ENCODE results near the gene MGST3.
"Not testable (repeated sequence)": the region's sequence is repeated elsewhere in the genome, so short reads cannot be mapped to it uniquely, and the experiment has no call there.

The MGST3 gene

DNA sequence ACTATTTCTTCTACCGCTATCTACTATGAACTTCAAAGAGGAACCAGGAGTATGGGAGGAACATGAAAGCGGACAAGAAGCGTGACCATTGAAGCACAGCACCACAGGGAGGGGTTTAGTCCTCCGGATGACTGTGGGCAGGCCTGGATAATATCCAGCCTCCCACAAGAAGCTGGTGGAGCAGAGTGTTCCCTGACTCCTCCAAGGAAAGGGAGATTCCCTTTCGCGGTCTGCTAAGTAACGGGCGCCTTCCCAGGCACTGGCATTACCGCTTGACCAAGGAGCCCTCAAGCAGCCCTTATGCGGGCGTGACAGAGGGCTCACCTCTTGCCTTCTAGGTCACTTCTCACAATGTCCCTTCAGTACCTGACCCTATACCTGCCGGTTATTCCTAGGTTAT, 24.4 kb upstream of the MGST3 start:
- H3K36me3 ChIP-seq (ENCODE audit: control insufficient read depth, low read depth, low read length); H3K9ac ChIP-seq (ENCODE audit: low read length); H3K27me3 ChIP-seq (ENCODE audit: control insufficient read depth, insufficient read depth, low read length); H3K9me3 ChIP-seq (ENCODE audit: control insufficient read depth, low read depth, low read length); H3K27ac ChIP-seq (ENCODE audit: low read length); H3K4me1 ChIP-seq (ENCODE audit: control insufficient read depth, low read depth, low read length); H3K4me3 ChIP-seq (ENCODE audit: low read length): not testable (repeated sequence)

DNA sequence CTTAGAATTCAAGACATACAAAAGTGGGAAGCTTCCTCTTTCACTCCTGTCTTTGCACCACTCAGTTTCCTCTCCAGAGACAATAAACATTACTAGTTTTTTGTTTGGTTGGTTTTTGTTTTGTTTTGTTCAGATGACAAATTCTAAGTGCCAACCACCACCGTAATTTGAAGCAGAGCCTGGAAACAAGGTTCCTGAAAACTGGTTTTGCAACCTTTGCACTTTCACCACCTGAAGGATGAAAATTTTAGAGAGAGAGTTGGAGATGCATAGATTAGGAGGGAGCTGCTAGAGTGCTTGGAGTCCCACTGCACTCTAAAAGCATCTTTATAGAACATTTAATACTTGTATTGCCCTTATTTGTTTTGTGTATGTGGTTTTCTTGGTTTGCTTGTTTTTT, 20.2 kb upstream of the MGST3 start:
- peaks cover 4% of the 10 kb centered on the region for H3K9me3 ChIP-seq (ENCODE audit: control insufficient read depth, low read depth, low read length)
- H3K27ac ChIP-seq (ENCODE audit: low read length), result no peak overlapping the region
- no peaks in the 10 kb centered on the region for H3K4me1 ChIP-seq (ENCODE audit: control insufficient read depth, low read depth, low read length)
- no peak overlapping the region for H3K9ac ChIP-seq (ENCODE audit: low read length)
- H3K4me3 ChIP-seq (ENCODE audit: low read length), result no peak overlapping the region
- no peaks in the 10 kb centered on the region for H3K27me3 ChIP-seq (ENCODE audit: control insufficient read depth, insufficient read depth, low read length)
- no peaks in the 10 kb centered on the region for H3K36me3 ChIP-seq (ENCODE audit: control insufficient read depth, low read depth, low read length)

- H3K9ac ChIP-seq (ENCODE audit: low read length), result no peak overlapping the region
- H3K27me3 ChIP-seq (ENCODE audit: control insufficient read depth, insufficient read depth, low read length), result no peaks in the 10 kb centered on the region
- H3K36me3 ChIP-seq (ENCODE audit: control insufficient read depth, low read depth, low read length), result no peaks in the 10 kb centered on the region
- H3K4me1 ChIP-seq (ENCODE audit: control insufficient read depth, low read depth, low read length), result peaks cover 10% of the 10 kb centered on the region
- no peak overlapping the region for H3K27ac ChIP-seq (ENCODE audit: low read length)
- no peak overlapping the region for H3K4me3 ChIP-seq (ENCODE audit: low read length)
- H3K9me3 ChIP-seq (ENCODE audit: control insufficient read depth, low read depth, low read length), result peaks cover 4% of the 10 kb centered on the region
These were observed 19.0 kb upstream of the MGST3 start for GRCh38 chr1:165612062-165612461.

DNA sequence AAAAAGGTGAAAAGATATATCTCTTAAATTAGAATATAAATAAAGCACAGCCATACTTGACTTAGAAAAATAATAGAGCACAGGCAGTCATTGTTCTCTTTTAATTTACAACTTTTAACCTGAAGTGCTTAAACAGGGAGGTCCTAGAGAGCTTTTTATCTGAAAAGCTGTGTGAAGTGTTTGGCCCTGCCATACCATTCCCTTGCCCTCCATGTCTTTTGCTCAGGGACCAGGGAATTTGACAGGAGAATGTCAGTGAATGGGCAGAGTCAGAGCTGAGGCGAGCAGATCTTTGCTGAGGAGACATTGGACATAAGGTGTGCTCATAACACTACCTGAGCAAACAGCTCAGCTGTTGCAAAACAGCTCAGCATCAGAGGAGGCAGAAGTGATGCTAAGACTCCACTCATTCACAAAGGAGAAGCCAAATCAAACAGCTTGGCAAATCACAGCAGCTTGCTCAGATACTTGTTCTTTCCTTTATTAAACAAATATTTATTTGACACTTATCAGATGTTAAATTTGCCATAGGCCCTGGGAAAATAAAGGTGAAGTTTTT, 14.9 kb upstream of the MGST3 start:
- H3K27me3 ChIP-seq (ENCODE audit: control insufficient read depth, insufficient read depth, low read length), result no peaks in the 10 kb centered on the region
- H3K9ac ChIP-seq (ENCODE audit: low read length), result no peak overlapping the region
- peaks cover 4% of the 10 kb centered on the region for H3K9me3 ChIP-seq (ENCODE audit: control insufficient read depth, low read depth, low read length)
- no peaks in the 10 kb centered on the region for H3K36me3 ChIP-seq (ENCODE audit: control insufficient read depth, low read depth, low read length)
- H3K4me3 ChIP-seq (ENCODE audit: low read length), result no peak overlapping the region
- H3K4me1 ChIP-seq (ENCODE audit: control insufficient read depth, low read depth, low read length), result peaks cover 10% of the 10 kb centered on the region
- H3K27ac ChIP-seq (ENCODE audit: low read length), result no peak overlapping the region

DNA sequence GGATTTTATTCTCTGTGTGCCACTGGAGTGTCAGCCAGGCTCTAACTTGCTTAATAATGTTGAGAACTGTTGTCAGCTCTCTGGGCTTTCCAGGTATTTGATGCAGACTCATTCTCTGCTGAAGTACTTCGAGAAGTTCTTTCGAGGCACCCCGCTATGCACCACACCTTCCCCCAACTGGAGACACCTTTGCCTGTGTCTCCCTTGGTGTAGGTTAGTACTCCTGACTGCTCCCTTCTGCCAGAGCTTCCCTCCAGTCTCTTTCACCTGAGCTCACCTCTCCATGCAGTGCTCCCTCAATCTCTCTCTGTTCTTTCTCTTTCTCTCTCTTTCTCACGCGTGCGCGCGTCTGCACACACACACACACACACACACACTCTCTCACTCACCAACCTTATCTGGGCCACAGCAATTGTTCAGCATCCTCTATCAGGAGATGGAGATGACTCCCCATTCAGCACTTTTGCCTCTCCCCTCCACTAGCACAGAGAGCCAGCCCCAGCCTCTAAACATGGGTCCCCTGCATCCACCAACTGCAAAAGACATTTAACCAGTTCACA, 14.0 kb upstream of the MGST3 start:
- Histone ChIP-seq H3K9me3 (ENCODE audit: control insufficient read depth, low read depth, low read length) (peaks cover 4% of the 10 kb centered on the region), H3K4me3 (ENCODE audit: low read length) (no peak overlapping the region), H3K27me3 (ENCODE audit: control insufficient read depth, insufficient read depth, low read length) (no peaks in the 10 kb centered on the region), H3K36me3 (ENCODE audit: control insufficient read depth, low read depth, low read length) (no peaks in the 10 kb centered on the region), H3K4me1 (ENCODE audit: control insufficient read depth, low read depth, low read length) (peaks cover 10% of the 10 kb centered on the region), H3K9ac (ENCODE audit: low read length) (no peak overlapping the region), H3K27ac (ENCODE audit: low read length) (no peak overlapping the region)

- H3K27ac ChIP-seq (ENCODE audit: low read length), result no peak overlapping the region
These were observed 11.3 kb upstream of the MGST3 start for GRCh38 chr1:165619647-165620151.

GRCh38 chr1:165623624-165624023, 7.4 kb upstream of the MGST3 start:
- no peaks in the 10 kb centered on the region for H3K27me3 ChIP-seq (ENCODE audit: control insufficient read depth, insufficient read depth, low read length)
- H3K4me1 ChIP-seq (ENCODE audit: control insufficient read depth, low read depth, low read length), result no peaks in the 10 kb centered on the region
- H3K27ac ChIP-seq (ENCODE audit: low read length), result no peak overlapping the region
- H3K4me3 ChIP-seq (ENCODE audit: low read length), result no peak overlapping the region
- H3K9ac ChIP-seq (ENCODE audit: low read length), result no peak overlapping the region
- H3K9me3 ChIP-seq (ENCODE audit: control insufficient read depth, low read depth, low read length), result no peaks in the 10 kb centered on the region
- no peaks in the 10 kb centered on the region for H3K36me3 ChIP-seq (ENCODE audit: control insufficient read depth, low read depth, low read length)

More at GRCh38 chr1:165619647-165620151, 11.3 kb upstream of the MGST3 start:
- Histone ChIP-seq H3K27me3 (ENCODE audit: control insufficient read depth, insufficient read depth, low read length) (no peaks in the 10 kb centered on the region), H3K9me3 (ENCODE audit: control insufficient read depth, low read depth, low read length) (no peaks in the 10 kb centered on the region), H3K4me3 (ENCODE audit: low read length) (no peak overlapping the region), H3K36me3 (ENCODE audit: control insufficient read depth, low read depth, low read length) (no peaks in the 10 kb centered on the region), H3K9ac (ENCODE audit: low read length) (no peak overlapping the region), H3K4me1 (ENCODE audit: control insufficient read depth, low read depth, low read length) (peaks cover 10% of the 10 kb centered on the region)

- Histone ChIP-seq H3K27me3 (ENCODE audit: control insufficient read depth, insufficient read depth, low read length) (peaks cover 4% of the 10 kb centered on the region), H3K4me1 (ENCODE audit: control insufficient read depth, low read depth, low read length) (no peaks in the 10 kb centered on the region)
These were observed 6.6 kb upstream of the MGST3 start for GRCh38 chr1:165624441-165624840.

DNA sequence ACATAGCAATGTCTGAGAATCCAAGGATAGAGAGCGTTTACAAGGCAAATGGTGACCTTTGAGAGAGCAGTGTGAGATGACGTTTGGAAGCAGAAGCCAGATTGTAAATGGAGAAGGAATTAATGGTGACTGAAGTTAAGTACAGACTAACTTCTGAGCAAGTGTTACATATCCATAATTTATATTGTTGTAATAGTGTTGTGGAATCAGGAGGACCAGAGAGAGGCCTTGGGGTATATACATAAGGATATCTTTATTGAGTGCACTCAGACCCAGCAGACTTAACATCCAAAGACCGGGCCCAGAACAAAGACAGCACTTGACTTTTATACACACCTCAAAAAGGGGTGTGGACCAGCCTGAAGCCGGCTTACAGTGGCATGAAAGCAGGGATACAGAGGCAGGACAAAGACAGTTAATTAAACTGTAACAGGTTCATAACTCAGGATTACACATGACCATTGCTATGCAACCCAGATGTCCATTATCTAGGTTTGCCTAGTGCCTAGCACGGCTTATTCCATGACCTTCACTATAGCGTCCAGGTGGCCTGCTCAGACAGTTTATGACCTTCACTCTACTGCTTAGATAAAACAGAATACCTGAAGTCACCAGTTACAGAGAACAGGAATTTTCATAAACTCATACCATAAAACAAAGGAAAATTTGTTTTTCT, 2.7 kb upstream of the MGST3 start:
- no peaks in the 10 kb centered on the region for H3K36me3 ChIP-seq (ENCODE audit: control insufficient read depth, low read depth, low read length)
- no peak overlapping the region for H3K4me3 ChIP-seq (ENCODE audit: low read length)
- no peak overlapping the region for H3K9ac ChIP-seq (ENCODE audit: low read length)
- H3K4me1 ChIP-seq (ENCODE audit: control insufficient read depth, low read depth, low read length), result peaks cover 13% of the 10 kb centered on the region
- H3K9me3 ChIP-seq (ENCODE audit: control insufficient read depth, low read depth, low read length), result no peaks in the 10 kb centered on the region
- no peak overlapping the region for H3K27ac ChIP-seq (ENCODE audit: low read length)
- peaks cover 16% of the 10 kb centered on the region for H3K27me3 ChIP-seq (ENCODE audit: control insufficient read depth, insufficient read depth, low read length)

More at GRCh38 chr1:165624441-165624840, 6.6 kb upstream of the MGST3 start:
- H3K36me3 ChIP-seq (ENCODE audit: control insufficient read depth, low read depth, low read length), result no peaks in the 10 kb centered on the region
- no peaks in the 10 kb centered on the region for H3K9me3 ChIP-seq (ENCODE audit: control insufficient read depth, low read depth, low read length)
- no peak overlapping the region for H3K27ac ChIP-seq (ENCODE audit: low read length)
- no peak overlapping the region for H3K4me3 ChIP-seq (ENCODE audit: low read length)
- no peak overlapping the region for H3K9ac ChIP-seq (ENCODE audit: low read length)

DNA sequence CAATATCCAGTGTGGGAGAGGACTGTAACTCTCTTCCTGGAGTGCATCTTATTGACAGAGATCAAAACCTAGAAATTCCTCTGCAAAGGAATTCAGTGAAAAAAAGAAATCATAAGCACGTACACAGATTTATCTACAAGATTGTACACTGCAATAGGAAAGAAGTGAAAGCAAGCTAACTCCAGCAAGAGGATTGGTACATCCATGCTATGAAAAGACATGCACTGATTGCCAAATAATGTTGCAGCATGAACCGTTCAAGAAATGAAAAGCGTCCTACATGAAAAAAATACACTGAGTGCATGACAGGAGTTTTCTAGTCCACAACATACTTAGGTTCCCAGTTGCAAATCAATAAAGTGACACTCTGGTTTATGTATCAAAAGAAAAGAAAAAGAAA, 1.9 kb upstream of the MGST3 start:
- Histone ChIP-seq H3K36me3 (ENCODE audit: control insufficient read depth, low read depth, low read length) (no peaks in the 10 kb centered on the region), H3K4me3 (ENCODE audit: low read length) (no peak overlapping the region), H3K27me3 (ENCODE audit: control insufficient read depth, insufficient read depth, low read length) (peaks cover 16% of the 10 kb centered on the region), H3K27ac (ENCODE audit: low read length) (no peak overlapping the region), H3K4me1 (ENCODE audit: control insufficient read depth, low read depth, low read length) (peaks cover 13% of the 10 kb centered on the region), H3K9me3 (ENCODE audit: control insufficient read depth, low read depth, low read length) (no peaks in the 10 kb centered on the region), H3K9ac (ENCODE audit: low read length) (no peak overlapping the region)

GRCh38 chr1:165629848-165630628, 996 bp upstream of the MGST3 start:
- Histone ChIP-seq H3K36me3 (ENCODE audit: control insufficient read depth, low read depth, low read length) (no peaks in the 10 kb centered on the region), H3K27ac (ENCODE audit: low read length) (peak overlapping the region; percentile 80), H3K27me3 (ENCODE audit: control insufficient read depth, insufficient read depth, low read length) (peaks cover 16% of the 10 kb centered on the region)

More at GRCh38 chr1:165629848-165630628, 996 bp upstream of the MGST3 start:
- peaks cover 16% of the 10 kb centered on the region for H3K4me1 ChIP-seq (ENCODE audit: control insufficient read depth, low read depth, low read length)
- H3K9ac ChIP-seq (ENCODE audit: low read length), result peak overlapping the region; percentile 85
- H3K9me3 ChIP-seq (ENCODE audit: control insufficient read depth, low read depth, low read length), result no peaks in the 10 kb centered on the region
- H3K4me3 ChIP-seq (ENCODE audit: low read length), result peak overlapping the region; percentile 61
